A204.1 (cell line): Measurements from ENCODE around the gene ZNF513.
A peak's percentile ranks its signal among the peaks of the same experiment; 100 is the strongest.

Experiments
- FAIRE-seq: peaks from 2 replicates; lab custom pipeline; 2012; peaks lifted over from hg19 to GRCh38; lab: Jason Lieb, UNC

Gene ZNF513

DNA sequence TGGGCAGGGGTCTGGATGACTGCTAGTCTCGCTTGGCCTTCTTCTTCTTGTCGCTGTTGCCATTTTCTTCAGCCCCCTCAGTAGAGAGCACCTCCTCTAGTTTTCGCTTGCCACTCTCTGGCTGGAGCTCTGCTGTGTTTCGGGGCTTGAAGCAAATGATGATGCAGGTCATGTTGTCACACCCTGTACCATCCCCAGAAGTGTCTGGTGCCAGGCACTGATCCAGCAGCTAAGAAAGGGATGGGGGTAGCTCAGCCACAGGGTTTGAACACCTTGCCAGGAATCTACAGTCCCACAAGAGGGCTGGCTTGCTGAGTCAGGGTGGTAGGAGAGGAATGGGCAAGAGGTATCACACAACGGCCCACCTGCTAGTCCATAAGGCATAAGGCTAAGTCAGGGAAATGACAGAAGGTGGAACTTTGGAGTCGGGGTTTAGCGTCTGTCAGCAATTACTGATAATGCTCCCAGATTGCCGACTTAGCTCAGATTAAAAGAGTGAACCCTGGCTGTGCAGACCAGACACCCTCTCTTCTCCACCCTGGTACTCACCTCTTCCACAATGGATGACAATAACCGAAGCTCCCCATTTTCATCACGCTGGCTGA lies 1.1 kb upstream of the ZNF513 start:
- no peak for FAIRE-seq

DNA sequence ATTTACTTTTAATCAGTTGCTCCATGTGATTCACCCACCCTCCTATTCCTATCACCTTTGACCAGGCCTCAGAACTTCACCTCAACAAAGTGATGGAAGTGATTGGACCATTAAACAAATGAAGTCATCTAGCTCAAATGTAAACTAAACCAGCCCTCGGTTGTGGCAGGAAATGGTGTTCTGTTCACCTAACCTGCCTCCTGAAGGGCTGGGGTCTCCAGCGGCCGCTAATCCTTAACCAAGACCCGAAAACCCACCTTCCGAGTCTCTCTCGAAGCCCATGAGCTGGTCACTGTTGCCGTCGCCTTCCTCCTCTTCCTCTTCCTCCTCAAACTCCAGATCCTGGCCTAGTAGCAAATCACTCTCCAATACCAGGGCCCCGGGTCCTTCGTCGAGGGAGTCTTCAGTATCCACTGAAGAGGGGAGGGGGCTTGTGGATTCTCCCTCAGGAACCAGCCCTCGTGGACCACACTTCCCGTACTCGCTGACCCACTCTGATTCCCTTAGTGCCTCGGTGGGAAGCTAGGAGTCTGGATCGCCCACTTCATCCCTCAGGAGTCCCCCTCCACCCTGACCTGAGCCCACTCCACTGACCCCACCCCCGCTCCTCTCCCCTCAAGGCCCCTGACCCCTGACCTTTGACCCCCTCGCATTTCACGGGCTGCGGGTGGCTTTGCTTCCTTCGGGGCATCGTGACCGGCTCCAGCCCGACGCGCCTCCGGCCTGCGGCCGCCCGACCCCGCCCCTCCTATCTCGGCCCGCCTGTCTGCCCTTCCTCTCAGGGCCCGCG lies 503 bp downstream of the ZNF513 start:
- no peak for FAIRE-seq

DNA sequence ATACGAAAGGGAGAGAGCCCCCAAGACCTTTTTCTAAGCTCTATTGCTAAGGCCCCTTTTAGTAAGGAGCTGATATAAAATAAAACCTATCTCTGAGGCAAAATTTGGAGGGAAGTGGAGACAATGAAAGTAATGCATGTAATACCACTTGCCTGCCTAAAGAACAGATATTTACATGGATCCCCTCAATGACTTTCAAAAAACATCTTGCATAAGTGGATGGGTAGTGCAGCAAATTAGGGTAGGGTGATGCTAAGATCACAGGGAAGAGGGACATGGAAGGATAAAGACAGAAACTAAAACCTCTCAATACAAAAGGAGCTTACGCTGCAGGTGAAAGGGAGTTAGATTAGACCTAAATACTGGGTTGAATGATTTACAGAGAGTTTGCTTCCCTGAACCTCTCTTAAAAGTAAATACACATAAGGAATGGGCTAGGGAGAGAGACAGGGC lies 1.1 kb downstream of the ZNF513 start:
- no peak for FAIRE-seq

DNA sequence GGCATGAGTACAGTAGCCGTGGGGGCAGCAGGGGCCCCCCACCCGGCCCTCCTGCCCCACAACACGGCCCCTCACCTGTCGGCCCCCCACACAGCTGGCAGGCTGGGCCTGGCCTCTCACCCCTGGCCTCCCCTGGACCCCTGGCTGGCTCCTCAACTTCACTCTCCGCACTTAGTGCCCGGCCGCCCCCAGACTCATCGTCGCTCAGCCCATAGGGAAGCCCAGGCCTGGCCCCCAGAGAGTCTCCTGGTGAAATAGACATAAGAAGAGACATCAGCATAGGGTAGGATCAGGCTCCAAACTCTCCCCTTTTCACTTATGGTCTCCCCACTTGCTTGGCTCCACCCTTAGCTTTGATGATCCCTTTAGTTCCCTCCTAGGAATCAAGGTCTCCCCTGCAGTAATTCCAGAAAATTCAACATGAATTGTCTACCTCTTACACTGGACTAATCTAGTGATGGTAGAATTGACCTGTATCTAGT lies 1.7 kb downstream of the ZNF513 start:
- no peak for FAIRE-seq

DNA sequence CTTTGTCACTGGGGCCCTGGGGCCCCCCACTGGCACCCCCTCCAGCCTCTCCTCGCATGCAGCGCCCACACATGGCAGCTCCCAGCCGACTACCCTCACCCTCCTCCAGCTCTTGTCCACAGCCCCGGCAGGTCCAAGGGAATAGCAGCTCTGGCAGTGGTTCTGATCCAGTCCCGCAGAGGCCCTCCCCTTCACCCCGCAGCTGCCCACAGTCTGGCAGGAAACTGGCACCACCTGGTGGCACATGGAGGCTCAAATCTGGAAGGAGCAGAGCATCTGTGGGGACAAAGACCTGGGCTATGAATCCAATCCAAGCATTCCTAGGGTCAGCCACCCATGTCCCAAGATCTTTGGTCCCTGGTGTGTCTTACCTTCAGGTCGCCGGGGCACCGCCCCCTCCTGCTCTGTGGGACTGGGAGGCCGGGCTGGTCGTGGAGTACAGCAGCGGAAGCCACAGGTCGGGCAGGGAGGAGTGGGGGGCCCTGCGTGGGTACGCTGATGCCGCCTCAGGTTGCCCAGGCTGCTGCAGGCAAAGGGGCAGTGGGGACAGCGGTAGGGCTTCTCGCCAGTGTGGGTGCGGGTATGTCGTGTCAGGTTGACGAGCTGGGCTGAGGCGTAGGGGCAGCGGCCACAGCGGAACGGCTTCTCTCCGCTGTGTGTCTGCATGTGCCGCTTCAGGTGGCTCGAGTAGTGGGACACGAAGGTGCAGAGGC lies 2.3 kb downstream of the ZNF513 start:
- no peak for FAIRE-seq

DNA sequence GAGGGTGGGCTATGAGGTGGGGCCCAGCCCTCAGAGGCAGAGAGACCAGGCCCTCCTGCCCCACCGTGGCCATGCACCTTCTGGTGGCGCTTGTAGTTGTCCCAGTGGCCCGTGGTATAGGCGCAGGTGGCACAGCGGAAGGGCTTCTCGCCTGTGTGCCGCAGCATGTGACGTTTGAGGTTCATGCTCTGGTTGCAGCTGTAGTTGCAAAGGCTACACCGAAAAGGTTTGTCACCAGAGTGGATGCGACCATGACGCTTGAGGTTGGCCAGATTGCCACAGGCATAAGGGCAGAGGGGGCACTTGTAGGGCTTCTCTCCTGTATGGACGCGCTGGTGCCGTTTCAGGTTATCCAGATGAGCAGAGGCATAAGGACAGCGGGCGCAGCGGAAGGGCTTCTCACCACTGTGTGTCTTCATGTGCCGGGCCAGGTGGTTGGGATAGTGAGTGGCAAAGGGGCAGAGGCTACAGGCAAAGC lies 2.9 kb downstream of the ZNF513 start:
- no peak for FAIRE-seq

DNA sequence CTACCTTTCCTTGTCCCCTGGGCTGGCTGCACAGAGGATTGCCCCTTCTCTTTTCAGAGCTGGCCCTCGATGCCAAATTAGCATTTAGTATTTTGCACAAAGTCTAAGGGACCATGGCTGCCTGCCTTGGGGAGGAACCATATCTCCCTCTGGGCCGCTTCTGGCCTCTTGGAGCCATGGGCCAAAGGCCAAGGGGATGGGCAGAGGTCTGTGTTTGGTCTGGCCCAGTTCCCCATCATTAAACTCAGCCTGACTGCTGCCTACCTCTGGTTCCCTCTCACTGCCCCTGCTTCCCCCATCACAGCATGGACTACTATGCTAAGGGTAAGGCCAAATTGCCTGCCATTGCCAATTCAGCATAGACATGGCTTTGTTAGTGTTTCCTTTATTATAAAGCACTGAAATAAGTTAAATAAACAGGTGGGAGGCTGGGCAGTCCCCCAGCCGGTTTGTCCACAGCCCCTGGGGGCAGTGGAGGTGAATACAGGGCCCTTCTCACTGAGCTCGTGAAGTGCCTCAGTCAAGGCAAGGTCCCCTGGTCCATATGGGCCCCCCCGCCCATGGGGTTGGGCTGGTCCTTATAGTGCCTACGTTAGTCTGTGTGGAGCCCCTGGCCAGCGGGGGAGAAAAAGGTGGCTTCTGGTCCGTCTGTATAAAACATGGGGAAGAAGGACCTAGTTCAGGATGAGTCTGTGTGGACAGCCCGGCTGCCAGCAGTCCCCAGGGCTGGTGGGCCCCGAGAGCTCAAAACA lies 3.5 kb downstream of the ZNF513 start:
- no peak for FAIRE-seq

DNA sequence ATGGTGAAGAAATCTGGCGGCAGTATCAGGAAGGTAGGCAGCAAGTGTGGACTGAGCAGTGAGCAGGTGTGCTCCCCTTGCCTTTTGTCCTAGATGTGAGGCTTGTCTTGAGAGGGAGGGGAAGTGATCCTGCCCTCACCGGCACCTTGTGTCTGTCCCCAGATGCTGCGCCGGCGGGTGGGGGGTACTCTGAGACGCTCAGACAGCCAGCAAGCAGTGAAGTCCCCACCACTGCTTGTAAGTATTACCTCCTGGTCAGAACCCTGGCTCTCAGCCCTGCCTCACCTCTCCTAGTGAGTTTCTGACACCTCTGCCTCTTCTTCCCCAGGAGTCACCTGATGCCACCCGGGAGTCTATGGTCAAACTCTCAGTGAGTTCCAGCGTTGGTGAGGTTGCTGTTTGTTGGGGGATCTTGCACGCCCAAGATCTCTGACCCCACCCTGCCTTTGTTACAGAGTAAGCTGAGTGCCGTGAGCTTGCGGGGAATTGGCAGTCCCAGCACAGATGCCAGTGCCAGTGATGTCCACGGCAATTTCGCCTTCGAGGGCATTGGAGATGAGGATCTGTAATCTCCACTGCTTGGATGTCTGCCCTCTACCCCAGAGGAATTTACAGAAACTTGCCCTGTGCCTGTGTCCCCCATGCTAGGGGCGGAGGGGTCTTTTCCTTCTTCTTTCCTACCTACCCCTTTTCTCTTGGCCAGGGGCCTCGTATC lies 4.2 kb downstream of the ZNF513 start:
- no peak for FAIRE-seq

DNA sequence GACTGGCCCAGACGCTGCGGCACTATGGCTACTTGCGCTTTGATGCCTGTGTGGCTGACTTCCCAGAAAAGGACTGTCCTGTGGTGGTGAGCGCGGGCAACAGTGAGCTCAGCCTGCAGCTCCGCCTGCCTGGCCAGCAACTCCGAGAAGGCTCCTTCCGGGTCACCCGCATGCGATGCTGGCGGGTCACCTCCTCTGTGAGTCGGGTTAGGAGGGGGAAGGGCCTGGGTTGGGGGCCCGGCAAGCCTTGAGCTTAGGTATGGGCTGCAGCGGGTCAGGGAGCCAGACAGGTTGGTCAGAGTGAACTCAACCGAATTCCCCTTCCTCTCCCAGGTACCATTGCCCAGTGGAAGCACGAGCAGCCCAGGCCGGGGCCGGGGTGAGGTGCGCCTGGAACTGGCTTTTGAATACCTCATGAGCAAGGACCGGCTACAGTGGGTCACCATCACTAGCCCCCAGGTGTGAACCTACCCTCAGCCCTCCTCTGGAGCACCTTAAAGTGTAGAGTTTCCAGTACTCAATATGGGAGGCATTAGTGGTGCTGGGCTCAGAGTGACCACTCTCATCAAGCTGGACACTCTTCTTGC lies 4.9 kb downstream of the ZNF513 start:
- no peak for FAIRE-seq

DNA sequence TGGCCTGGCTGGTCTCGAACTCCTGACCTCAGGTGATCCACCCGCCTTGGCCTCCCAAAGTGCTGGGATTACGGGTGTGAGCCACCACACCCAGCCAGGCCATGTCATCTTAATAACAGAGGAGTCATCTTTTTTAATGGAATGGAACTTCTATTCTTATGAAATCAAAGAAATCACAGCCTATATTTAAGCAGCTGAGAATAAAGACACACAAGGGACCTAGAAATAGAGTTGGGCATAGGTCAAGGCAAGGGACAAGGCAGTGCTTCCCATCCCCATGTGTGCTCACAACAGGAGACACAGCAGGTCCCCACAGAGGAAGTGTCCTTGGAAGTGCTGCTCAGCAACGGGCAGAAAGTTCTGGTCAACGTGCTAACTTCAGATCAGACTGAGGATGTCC lies 7.0 kb downstream of the ZNF513 start:
- FAIRE-seq = no peak

DNA sequence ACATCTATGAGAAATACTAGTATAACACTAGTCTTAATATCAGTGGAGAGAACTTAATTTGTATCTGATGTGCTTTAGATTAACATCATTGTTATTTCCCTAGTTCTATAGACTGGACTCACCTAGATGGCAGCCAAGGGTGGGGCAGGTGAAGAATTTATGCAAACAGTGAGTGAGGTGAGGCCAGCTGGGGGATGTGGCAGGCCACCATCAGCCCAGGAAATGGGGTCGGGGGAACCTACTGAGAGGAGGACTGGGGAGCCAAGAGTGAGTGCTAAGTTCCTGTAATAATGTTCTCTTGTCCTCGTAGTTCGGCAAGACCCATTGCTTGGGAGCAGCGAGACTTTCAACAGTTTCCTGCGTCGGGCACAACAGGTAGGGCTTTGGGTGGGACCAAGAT lies 7.6 kb downstream of the ZNF513 start:
- no peak for FAIRE-seq

DNA sequence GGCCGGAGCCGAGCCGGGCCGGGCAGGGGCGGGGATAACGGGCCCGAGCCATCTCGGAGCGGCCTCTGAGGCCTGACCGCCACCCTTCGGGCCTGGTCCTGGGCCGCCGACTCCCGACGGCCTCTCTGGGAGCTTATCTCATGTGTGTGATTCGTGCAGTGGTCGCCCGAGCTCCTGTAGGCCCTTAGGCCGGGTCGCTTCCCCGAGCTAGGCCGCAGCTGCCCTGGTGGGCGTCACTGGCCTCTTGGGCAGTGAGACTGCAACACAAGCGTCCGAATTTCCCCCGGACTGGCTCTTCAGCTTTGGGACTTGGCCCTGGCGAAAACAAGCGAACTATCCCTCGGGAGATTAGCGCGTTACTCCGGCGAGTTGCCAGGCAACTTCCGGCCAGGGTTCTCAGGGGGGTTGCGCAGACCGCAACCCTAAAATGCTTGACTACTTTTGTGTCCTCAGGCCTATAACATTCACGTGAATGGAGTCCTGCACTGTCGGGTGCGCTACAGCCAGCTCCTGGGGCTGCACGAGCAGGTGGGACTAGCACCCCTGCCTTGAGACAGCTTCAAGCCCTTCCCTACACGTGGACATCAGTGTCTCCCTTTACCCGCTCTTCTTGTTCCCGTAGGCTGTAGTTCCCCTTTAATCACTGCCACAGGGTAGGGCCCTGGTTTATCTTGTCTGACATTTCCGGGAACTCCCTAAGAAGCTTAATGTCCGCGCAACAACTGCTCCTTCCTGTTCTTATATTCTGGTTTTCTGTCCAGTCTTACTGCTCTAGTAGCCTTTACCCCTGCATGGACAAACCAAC lies 9.5 kb downstream of the ZNF513 start:
- FAIRE-seq = no peak

DNA sequence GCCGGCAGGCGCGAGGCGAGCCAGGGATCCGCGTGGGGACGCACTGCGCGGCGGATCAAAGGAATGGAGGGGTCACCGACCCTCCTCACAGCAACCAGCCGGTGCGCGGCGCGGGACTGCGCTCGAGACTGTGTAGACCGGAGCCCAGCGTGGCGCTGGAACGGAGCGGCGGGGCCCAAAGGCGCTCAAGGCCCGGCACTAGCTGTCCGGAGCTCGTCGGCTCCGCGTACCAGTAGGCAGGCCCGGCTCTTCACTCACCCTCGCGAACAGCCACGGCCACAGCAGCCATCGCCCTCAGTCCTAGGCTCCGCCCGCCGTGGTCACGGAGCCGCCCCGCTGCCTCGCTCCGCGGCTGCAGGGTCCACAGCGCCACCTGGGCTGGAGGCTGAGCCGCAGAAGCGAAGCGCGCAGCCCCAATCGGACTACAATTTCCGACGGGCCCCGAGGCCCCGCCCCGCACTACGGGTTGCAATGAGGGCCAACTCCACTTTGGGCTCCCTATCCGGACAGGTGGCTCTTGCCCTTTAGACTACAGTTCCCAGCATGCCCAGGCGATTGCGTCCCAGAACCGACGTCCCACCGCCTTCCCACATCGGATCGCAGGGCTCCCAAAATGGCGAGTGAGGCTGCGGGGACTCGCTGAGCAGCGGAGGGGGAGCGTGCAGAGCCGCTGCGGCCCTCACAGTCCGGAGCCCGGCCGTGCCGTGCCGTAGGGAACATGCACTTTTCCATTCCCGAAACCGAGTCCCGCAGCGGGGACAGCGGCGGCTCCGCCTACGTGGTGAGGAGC lies 10.3 kb downstream of the ZNF513 start, which contains the start of the genes EIF2B4 and SNX17:
Gene EIF2B4 (minus strand): TSS at position 313 of the 790 bp plus-strand sequence. CDS start 24 bp downstream, at position 289.
Gene SNX17 (plus strand): TSS at position 591 of the 790 bp plus-strand sequence. CDS start 128 bp downstream, at position 719.
- peak; percentile 29 for FAIRE-seq

DNA sequence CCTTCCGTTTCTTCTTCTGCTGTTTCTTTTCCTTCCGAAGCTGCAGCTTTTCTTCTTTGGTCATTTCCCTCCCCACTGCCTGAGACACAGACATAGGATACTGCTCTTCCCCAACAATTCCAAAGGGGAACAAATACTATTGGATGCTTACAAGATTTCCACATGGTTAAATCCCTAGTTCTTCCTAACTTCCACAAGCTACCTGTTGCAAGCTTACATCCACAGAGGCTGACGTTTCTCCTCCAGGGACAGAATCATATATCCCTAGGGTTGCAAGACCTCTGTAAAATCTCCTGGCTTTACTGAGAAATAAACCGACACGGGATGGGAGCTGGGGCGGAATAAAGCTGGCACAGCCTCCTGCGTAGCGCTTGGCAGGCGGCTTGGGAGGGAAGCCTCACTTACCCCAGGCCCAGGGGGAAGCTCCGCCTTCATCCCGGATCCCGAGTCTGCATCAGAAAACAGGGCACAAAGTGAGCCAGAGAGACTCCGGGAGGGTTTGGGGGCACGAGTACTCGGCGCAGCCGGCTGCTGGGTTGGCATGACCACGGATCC lies 11.0 kb downstream of the ZNF513 start:
- no peak for FAIRE-seq

DNA sequence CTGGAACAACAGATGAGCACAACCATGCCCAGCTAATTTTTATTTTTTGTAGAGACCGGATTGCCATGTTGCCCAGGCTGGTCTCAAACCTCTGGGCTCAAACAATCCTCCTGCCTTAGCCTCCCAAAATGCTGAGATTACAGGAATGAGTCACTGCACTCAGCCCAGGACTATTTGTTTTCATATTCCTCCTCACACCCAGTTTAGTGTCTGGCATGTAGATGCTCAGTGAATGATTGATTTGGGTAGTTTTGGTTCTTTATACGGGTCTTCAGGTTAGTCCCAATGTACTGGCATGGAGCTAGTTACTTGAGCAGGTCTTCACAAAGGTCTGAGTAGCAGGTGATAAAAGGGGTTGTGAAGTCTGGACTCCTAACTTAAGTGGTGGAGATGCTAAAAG lies 16.6 kb downstream of the ZNF513 start:
- FAIRE-seq = no peak

DNA sequence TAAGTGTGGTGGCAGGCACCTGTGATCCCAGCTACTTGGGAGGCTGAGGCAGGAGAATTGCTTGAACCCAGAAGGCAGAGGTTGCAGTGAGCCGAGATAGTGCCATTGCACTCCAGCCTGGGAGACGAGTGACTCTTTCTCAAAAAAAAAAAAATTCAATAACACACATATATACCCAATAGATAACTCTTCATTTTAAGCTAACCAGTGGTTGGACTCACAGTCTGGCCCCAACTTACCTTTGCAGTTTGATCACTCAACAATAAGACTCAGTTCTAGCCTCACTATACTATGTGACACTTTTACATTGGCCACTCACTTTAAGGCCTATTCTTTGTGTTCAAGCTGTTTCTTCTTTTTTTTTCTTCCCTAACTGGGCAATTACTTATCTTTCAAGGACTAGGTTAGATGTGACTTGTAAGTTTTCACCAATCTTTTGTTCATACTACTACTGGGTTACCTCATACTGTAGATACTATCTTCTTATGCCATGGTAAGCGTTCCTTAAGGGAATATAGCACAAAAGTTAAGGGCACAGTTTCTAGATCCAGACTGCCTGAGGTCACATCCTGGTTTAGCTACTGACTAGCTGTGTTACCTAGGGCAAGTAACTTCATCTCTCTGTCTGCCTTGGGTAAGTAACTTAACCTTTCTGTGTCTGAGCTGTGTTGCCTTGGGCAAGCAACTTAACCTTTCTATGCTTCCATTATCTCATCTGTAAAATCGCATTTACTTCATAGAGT lies 17.7 kb downstream of the ZNF513 start:
- FAIRE-seq = no peak

DNA sequence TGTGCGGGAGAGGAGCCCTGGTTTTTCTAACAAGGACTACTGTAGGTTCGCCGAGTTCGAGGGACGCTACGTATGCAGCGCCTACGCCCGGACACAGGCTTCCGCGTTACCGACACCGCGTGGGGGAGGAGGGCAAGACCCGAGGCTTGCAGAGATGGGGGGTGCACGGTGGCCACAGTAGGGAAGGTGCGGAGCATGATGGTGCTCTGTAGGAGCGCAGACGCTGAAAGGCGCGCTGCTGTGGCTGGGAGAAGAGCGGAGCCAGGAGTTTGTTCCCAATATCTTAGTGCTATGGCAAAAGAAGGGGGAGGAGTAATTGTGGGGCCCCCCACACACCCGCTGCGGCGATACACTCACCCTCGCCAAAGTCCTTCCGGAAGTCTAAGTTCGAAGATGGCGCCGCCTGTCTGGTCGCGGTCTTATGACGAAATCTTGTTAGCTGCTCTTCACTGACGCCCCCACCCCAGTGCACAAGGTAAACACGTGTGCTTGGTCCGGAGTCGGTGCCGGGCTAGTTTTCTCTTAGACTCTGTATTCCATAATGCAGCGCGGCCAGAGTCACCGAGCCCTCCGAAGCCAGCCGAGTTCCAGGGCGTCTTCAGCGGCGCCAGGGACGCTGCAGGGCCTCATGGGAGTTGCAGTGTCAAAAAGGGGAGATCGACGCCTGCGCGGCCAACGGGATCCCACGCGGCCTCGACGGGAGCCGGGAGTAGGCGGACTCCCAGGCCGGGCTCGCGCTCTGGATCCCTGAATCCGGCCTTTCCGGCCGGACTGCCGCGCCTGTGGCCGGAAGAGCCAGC lies 24.0 kb downstream of the ZNF513 start, which contains the start of gene GTF3C2:
Gene GTF3C2 (minus strand): TSS at position 383 of the 800 bp plus-strand sequence. CDS start 13,210 bp downstream, outside the sequence.
- peak; percentile 86 for FAIRE-seq
